ENCODE results near the gene POP7. TPM values are rescaled to one million over a fixed set of nuclear protein-coding genes. Genes with fewer than 3 reads are reported as not detected.
"Not testable (repeated sequence)": the region's sequence is repeated elsewhere in the genome, so short reads cannot be mapped to it uniquely, and the experiment has no call there.

Gene POP7
- total and polyA plus RNA-seq, 7 donors = 28.4 to 129 (median 44.4) TPM

DNA sequence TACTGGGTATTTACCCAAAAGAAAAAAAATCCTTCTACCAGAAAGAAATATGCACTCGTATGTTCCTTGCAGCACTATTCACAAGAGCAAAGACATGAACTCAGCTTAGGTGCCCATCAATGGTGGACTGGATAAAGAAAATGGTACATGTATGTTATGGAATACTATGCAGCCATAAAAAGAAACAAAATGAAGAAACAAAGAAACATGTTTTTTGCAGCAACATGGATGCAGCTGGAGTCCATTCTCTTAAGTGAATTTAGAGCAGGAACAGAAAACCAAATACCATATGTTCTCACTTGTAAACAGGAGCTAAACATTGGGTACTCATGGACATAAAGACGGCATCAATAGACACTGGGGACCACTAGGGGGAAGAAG, 37.9 kb upstream of the POP7 start:
- DNase-seq = no peak
- Histone ChIP-seq H3K4me3 (no peak overlapping the region), H3K36me3 (ENCODE audit: insufficient read depth in 1 of 2, low read depth in 1 of 2) (no peaks in the 10 kb centered on the region), H3K9me3 (no peaks in the 10 kb centered on the region), H3K4me1 (no peaks in the 10 kb centered on the region), H3K27ac (no peak overlapping the region), H3K27me3 (ENCODE audit: insufficient read depth in 3 of 3, low read length in 2 of 3) (no peaks in the 10 kb centered on the region)
- TF ChIP-seq, protein P1, sequence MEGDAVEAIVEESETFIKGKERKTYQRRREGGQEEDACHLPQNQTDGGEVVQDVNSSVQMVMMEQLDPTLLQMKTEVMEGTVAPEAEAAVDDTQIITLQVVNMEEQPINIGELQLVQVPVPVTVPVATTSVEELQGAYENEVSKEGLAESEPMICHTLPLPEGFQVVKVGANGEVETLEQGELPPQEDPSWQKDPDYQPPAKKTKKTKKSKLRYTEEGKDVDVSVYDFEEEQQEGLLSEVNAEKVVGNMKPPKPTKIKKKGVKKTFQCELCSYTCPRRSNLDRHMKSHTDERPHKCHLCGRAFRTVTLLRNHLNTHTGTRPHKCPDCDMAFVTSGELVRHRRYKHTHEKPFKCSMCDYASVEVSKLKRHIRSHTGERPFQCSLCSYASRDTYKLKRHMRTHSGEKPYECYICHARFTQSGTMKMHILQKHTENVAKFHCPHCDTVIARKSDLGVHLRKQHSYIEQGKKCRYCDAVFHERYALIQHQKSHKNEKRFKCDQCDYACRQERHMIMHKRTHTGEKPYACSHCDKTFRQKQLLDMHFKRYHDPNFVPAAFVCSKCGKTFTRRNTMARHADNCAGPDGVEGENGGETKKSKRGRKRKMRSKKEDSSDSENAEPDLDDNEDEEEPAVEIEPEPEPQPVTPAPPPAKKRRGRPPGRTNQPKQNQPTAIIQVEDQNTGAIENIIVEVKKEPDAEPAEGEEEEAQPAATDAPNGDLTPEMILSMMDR (IDR thresholded peaks at IDR 0.05) = no peak
- 82 to 84% (median 83%) methylated on average over 2 of the region's 2 CpGs for WGBS, 3 donors
- intact Hi-C loops (cut with DNase I) = no loop called here
- ATAC-seq = no peak

DNA sequence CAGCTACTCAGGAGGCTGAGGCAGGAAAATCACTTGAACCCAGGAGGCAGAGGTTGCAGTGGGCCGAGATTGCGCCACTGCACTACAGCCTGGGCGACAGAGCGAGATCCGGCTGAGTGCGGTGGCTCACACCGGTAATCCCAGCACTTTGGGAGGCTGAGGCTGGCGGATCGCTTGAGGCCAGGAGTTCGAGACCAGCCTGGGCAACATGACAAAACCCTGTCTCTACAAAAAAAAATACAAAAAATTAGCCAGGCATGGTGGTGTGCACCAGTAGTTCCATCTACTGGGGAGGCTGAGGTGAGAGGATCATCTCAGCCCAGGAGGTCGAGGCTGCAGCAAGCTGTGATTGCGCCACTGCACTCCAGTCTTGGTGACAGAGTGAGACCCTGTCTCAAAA, 36.8 kb upstream of the POP7 start:
- ATAC-seq; intact Hi-C loops (cut with DNase I); H3K27me3 ChIP-seq (ENCODE audit: insufficient read depth in 3 of 3, low read length in 2 of 3); H3K36me3 ChIP-seq (ENCODE audit: insufficient read depth in 1 of 2, low read depth in 1 of 2); DNase-seq; H3K4me1 ChIP-seq; H3K27ac ChIP-seq; H3K4me3 ChIP-seq; H3K9me3 ChIP-seq: not testable (repeated sequence)
- WGBS, 3 donors = 92 to 95% (median 93%) methylated on average over 12 of the region's 12 CpGs

DNA sequence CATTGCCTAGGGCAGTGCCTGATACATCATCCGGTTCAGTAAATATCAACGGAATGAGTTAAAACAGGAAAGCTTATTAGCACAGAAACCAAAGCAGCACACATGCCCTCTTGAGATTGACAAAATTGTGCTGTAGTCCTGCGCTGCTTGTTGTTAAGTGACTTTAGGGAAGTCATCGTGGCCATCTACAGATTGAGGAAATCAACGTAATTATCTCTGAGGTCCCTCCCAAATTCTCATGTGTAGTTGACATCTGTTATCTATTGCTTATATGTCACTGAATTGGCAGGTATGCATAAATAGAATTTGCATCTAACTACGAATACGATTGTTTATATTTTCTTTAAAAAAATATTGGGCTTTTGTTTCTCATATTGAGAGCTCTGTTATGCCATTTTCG, 35.8 kb upstream of the POP7 start:
- DNase-seq (no peak), ATAC-seq (no peak)
- Histone ChIP-seq H3K9me3 (no peaks in the 10 kb centered on the region), H3K27me3 (ENCODE audit: insufficient read depth in 3 of 3, low read length in 2 of 3) (no peaks in the 10 kb centered on the region), H3K4me1 (no peaks in the 10 kb centered on the region), H3K27ac (no peak overlapping the region), H3K36me3 (ENCODE audit: insufficient read depth in 1 of 2, low read depth in 1 of 2) (no peaks in the 10 kb centered on the region), H3K4me3 (no peak overlapping the region)
- intact Hi-C loops (cut with DNase I) = loop anchor here (5.0 kb wide), 2 partner anchors 43 to 58 kb away; partner anchors contain the start of gene MOSPD3 (in 2 of the 2)
- TF ChIP-seq, protein P1 (IDR thresholded peaks at IDR 0.05) = no peak
- 73 to 77% (median 74%) methylated on average over 8 of the region's 8 CpGs for WGBS, 3 donors

DNA sequence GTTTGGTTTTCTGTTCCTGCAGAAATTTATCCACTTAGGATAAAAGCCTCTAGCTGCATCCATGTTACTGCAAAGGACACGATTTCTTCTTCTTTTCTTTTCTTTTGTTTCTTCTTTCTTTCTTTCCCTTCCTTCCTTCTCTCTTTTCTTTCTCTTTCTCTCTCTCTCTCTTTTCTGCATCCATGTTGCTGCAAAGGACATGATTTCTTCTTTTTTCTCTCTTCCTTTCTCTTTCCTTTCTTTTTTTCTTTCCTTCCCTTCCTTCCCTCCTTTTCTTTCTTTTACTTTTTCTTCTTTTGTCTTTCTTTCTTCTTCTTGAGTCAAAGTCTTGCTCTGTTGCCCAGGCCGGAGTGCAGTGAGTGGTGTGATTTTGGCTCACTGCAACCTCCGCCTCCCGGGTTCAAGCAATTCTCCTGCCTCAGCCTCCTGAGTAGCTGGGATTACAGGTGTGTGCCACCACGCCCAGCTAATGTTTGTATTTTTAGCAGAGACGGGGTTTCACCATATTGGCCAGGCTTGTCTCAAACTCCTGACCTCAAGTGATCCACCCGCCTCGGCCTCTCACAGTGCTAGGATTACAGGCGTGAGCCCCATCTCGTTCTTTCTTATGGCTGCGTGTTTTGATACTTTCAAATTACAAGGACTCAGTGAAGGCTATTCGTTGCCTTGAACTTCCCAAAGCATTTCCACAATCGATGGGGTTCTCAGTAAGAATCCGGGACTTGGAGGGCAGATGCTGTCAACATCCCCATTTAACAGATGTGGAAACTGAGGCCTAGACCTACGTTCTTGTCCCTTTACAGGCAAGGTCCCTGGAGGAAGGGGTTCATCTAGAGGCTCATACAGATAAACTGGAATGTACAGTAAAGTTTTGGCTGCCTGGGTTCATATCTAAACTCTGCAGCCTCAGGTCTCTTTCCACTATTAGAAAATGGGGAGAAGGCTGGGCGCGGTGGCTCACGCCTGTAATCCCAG, 34.3 kb upstream of the POP7 start:
- peak in 1 of 2 donors; percentile 2 for DNase-seq
- Histone ChIP-seq H3K36me3 (ENCODE audit: insufficient read depth in 1 of 2, low read depth in 1 of 2) (peaks cover 0 to 5% of the 10 kb centered on the region in 2 donors), H3K9me3 (no peaks in the 10 kb centered on the region), H3K4me1 (no peaks in the 10 kb centered on the region), H3K27ac (no peak overlapping the region), H3K4me3 (no peak overlapping the region), H3K27me3 (ENCODE audit: insufficient read depth in 3 of 3, low read length in 2 of 3) (no peaks in the 10 kb centered on the region)
- 83 to 86% (median 85%) methylated on average over 18 of the region's 18 CpGs for WGBS, 3 donors
- intact Hi-C loops (cut with DNase I) = loop anchor here (5.0 kb wide), 2 partner anchors 44 to 59 kb away; partner anchors contain the start of gene MOSPD3 (in 2 of the 2)
- no peak for ATAC-seq
- TF ChIP-seq, protein P1 (IDR thresholded peaks at IDR 0.05) = no peak

DNA sequence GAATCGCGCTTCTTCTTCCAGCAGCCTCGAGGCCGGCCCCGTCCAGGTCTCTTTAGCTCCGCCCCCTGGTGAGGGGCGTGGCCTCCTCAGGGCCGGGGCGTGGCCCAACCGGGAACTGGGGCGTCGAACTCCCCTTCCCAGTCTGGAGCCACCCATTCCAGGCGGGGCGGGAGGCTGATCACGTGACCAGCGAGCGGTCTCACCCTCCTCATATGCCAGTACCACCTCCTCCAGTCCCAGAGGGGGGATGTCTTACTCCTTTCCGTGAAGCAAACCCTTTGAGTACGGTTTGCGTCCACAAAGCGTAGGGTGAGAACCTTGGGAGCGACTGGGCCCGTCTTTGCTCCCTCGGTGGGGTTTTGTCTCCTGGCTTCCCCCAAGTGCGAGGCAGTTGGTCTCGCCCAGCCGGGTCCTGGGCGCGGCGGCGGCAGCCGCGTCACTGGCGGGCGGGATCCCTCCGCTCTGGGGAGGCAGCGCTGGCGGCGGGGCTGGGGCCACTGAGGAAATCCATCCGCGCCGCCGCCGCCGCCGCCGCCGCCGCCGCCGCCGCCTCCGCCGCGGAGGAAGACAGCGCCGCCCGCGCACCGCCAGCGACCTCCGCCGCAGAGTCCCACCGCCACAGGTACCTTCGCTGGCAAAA, 32.5 kb upstream of the POP7 start, which contains the start of gene GNB2:
GNB2 (plus strand) TSS at position 439 of the 640 bp plus-strand sequence. CDS start 2,526 bp downstream, outside the sequence.
- intact Hi-C loops (cut with DNase I) = loop anchor here (5.0 kb wide), 2 partner anchors 46 to 61 kb away; partner anchors contain the start of gene MOSPD3 (in 2 of the 2)

More for the DNA sequence above, 32.5 kb upstream of the POP7 start, which contains the start of gene GNB2:
- Histone ChIP-seq H3K36me3 (ENCODE audit: insufficient read depth in 1 of 2, low read depth in 1 of 2) (peaks cover 0 to 22% of the 10 kb centered on the region in 2 donors), H3K27ac (peak within 1 kb of the TSS; percentile 97), H3K9me3 (no peaks in the 10 kb centered on the region), H3K4me1 (no peaks in the 10 kb centered on the region), H3K4me3 (peak within 1 kb of the TSS; percentile 92), H3K27me3 (ENCODE audit: insufficient read depth in 3 of 3, low read length in 2 of 3) (no peaks in the 10 kb centered on the region)
- DNase-seq (peak; percentile 99 to 100), ATAC-seq (peak; percentile 89 to 94 (median 92))
- TF ChIP-seq, protein P1 (IDR thresholded peaks at IDR 0.05) = no peak
- 0 to 1% (median 1%) methylated on average over 23 to 65 of the region's 65 CpGs for WGBS, 3 donors
